IMR-90 (cell line): ENCODE data around the gene TMEM114. TPM values are rescaled to one million over a fixed set of nuclear protein-coding genes. Genes with fewer than 3 reads are reported as not detected.

Experiments
- ATAC-seq: fragments of 200-7000 bp; cut with Tn5 transposase; 2 replicates; pipeline ENCODE4 v1.9.1; 2020; ENCODE audit warnings: low read depth, mild to moderate bottlenecking, moderate library complexity
- BruUV-seq: library from RNA; stranded (reverse); fragments of 400-500 nt; replicated peaks from 2 replicates; lab custom pipeline; 2021; lab: Mats Ljungman, UMichigan
- CTCF ChIA-PET: fragments of 300-600 bp; formaldehyde crosslinking; extraction: SDS; loops from one replicate; lab custom pipeline; 2021; ENCODE audit warnings: antibody characterized with exemption; lab: Yijun Ruan, JAX
- POLR2A ChIA-PET: fragments of 300-600 bp; sonication (Branson Sonifier 250); formaldehyde crosslinking; loops from one replicate; lab custom pipeline; 2022; ENCODE audit warnings: antibody characterized with exemption; ENCODE audit not compliant: unreplicated experiment; lab: Charles Lee
- DNase-seq: peaks from one replicate; pipeline ENCODE4 v3.0.0; 2013
- H2AFZ ChIP-seq: replicated peaks from 2 replicates; pipeline ENCODE3; 2013; ENCODE audit warnings: low read length, mild to moderate bottlenecking; ENCODE audit not compliant: poor library complexity
- H2AK5ac ChIP-seq: 2 replicates; pipeline ENCODE4 v1.6.1; 2013; ENCODE audit warnings: low read depth, low read length, inconsistent platforms
- H2AK9ac ChIP-seq: replicated peaks from 2 replicates; pipeline ENCODE3; 2013; ENCODE audit warnings: mild to moderate bottlenecking, low read depth, low read length, moderate library complexity; ENCODE audit not compliant: poor library complexity
- H2BK120ac ChIP-seq: 2 replicates; pipeline ENCODE4 v1.6.1; 2013; ENCODE audit warnings: low read depth, low read length, inconsistent platforms
- H2BK15ac ChIP-seq: 3 replicates; pipeline ENCODE4 v1.6.1; 2013; ENCODE audit warnings: low read depth, low read length, inconsistent platforms
- H2BK20ac ChIP-seq: 2 replicates; pipeline ENCODE4 v1.6.1; 2013; ENCODE audit warnings: low read depth, mild to moderate bottlenecking, inconsistent platforms, low read length, moderate library complexity
- H2BK5ac ChIP-seq: 2 replicates; pipeline ENCODE4 v1.6.1; 2013; ENCODE audit warnings: mild to moderate bottlenecking, low read depth, low read length, inconsistent platforms; ENCODE audit not compliant: poor library complexity, severe bottlenecking
- H3K14ac ChIP-seq: replicated peaks from 2 replicates; pipeline ENCODE4 v1.6.1; 2013; ENCODE audit warnings: low read depth, low read length, inconsistent platforms
- H3K18ac ChIP-seq: 2 replicates; pipeline ENCODE4 v1.6.1; 2013; ENCODE audit warnings: low read depth, low read length, control low read depth
- H3K23ac ChIP-seq: 2 replicates; pipeline ENCODE4 v1.6.1; 2013; ENCODE audit warnings: low read depth, low read length, inconsistent platforms
- H3K27ac ChIP-seq: 2 replicates; pipeline ENCODE4 v1.5.1; 2013; ENCODE audit warnings: mild to moderate bottlenecking, control low read depth, low read length; ENCODE audit not compliant: insufficient read depth
- H3K27me3 ChIP-seq: 2 replicates; pipeline ENCODE4 v1.6.1; 2013; ENCODE audit warnings: low read length; ENCODE audit not compliant: control insufficient read depth, insufficient read depth
- H3K36me3 ChIP-seq: 2 replicates; pipeline ENCODE4 v1.6.1; 2013; ENCODE audit warnings: low read length, mixed read lengths; ENCODE audit not compliant: control insufficient read depth, insufficient read depth
- H3K4ac ChIP-seq: 2 replicates; pipeline ENCODE4 v1.6.1; 2013; ENCODE audit warnings: low read depth, low read length, inconsistent platforms
- H3K4me1 ChIP-seq: 2 replicates; pipeline ENCODE4 v1.6.1; 2013; ENCODE audit warnings: low read length, mixed read lengths; ENCODE audit not compliant: control insufficient read depth, insufficient read depth
- H3K4me2 ChIP-seq: 2 replicates; pipeline ENCODE4 v1.6.1; 2013; ENCODE audit warnings: low read depth, mild to moderate bottlenecking, control low read depth, low read length, moderate library complexity
- H3K4me3 ChIP-seq: 2 replicates; pipeline ENCODE4 v1.5.1; 2013; ENCODE audit warnings: low read depth, mild to moderate bottlenecking, control low read depth, low read length, moderate library complexity; ENCODE audit not compliant: insufficient read depth
- H3K56ac ChIP-seq: 2 replicates; pipeline ENCODE4 v1.6.1; 2013; ENCODE audit warnings: low read length, inconsistent platforms; ENCODE audit not compliant: insufficient read depth; ENCODE audit errors: extremely low read depth
- H3K79me1 ChIP-seq, 2 experiments: 2 replicates each; pipeline ENCODE4 v1.6.1; 2013; ENCODE audit warnings: low read length in 2 of 2, inconsistent platforms in 1 of 2, low read depth in 1 of 2
- H3K9ac ChIP-seq: 2 replicates; pipeline ENCODE4 v1.6.1; 2013; ENCODE audit warnings: low read depth, low read length, control low read depth
- H3K9me1 ChIP-seq: 2 replicates; pipeline ENCODE4 v1.6.1; 2013; ENCODE audit warnings: low read length, inconsistent platforms; ENCODE audit not compliant: insufficient read depth
- H3K9me3 ChIP-seq: 2 replicates; pipeline ENCODE4 v1.6.1; 2013; ENCODE audit warnings: low read length; ENCODE audit not compliant: control insufficient read depth, insufficient read depth
- H4K20me1 ChIP-seq: 2 replicates; pipeline ENCODE4 v1.6.1; 2013; ENCODE audit warnings: low read length, inconsistent platforms; ENCODE audit not compliant: insufficient read depth
- H4K5ac ChIP-seq: 2 replicates; pipeline ENCODE4 v1.6.1; 2013; ENCODE audit warnings: mild to moderate bottlenecking, low read depth, low read length, control low read depth
- H4K8ac ChIP-seq, 2 experiments: 2 replicates each; pipeline ENCODE4 v1.6.1; 2013; ENCODE audit warnings: low read depth in 2 of 2, low read length in 2 of 2, control low read depth in 1 of 2, inconsistent platforms in 1 of 2
- H4K91ac ChIP-seq: 2 replicates; pipeline ENCODE4 v1.6.1; 2013; ENCODE audit warnings: low read depth, low read length, inconsistent platforms; ENCODE audit not compliant: insufficient read depth
- BHLHE40 ChIP-seq: fragments of 150-350 bp; IDR thresholded peaks from 2 replicates; pipeline ENCODE4 v1.6.1; 2016; ENCODE audit warnings: mild to moderate bottlenecking, low read depth, low read length
- CEBPB ChIP-seq: IDR thresholded peaks from 2 replicates; pipeline ENCODE4 v1.6.1; 2012; ENCODE audit warnings: low read depth, low read length, improper control_type of control experiment
- CHD1 ChIP-seq: IDR thresholded peaks from 2 replicates; pipeline ENCODE4 v1.6.1; 2012; ENCODE audit warnings: low read depth, low read length, improper control_type of control experiment
- CTCF ChIP-seq: conservative IDR thresholded peaks from 2 replicates; pipeline ENCODE4 v1.5.1; 2012; ENCODE audit warnings: mild to moderate bottlenecking, low read depth, low read length, improper control_type of control experiment
- ELK1 ChIP-seq: fragments of 150-350 bp; IDR thresholded peaks from 2 replicates; pipeline ENCODE4 v1.6.1; 2016; ENCODE audit warnings: low read depth, mild to moderate bottlenecking, low read length, moderate library complexity, borderline replicate concordance
- FOS ChIP-seq: fragments of 150-350 bp; IDR thresholded peaks from 2 replicates; pipeline ENCODE4 v1.6.1; 2016; ENCODE audit warnings: low read depth, low read length
- MAFK ChIP-seq: IDR thresholded peaks from 2 replicates; pipeline ENCODE4 v1.6.1; 2012; ENCODE audit warnings: low read depth, low read length, improper control_type of control experiment
- MAZ ChIP-seq: IDR thresholded peaks from 2 replicates; pipeline ENCODE4 v1.6.1; 2012; ENCODE audit warnings: low read depth, mild to moderate bottlenecking, low read length, improper control_type of control experiment, moderate library complexity, borderline replicate concordance
- MXI1 ChIP-seq: IDR thresholded peaks from 2 replicates; pipeline ENCODE4 v1.6.1; 2012; ENCODE audit warnings: low read depth, mild to moderate bottlenecking, low read length, moderate library complexity, borderline replicate concordance
- POLR2A ChIP-seq: IDR thresholded peaks from 2 replicates; pipeline ENCODE4 v1.6.1; 2012; ENCODE audit warnings: mild to moderate bottlenecking, low read depth, low read length
- RAD21 ChIP-seq: IDR thresholded peaks from 2 replicates; pipeline ENCODE4 v1.6.1; 2012; ENCODE audit warnings: low read length, improper control_type of control experiment
- RCOR1 ChIP-seq: IDR thresholded peaks from 2 replicates; pipeline ENCODE4 v1.6.1; 2012; ENCODE audit warnings: mild to moderate bottlenecking, low read length, improper control_type of control experiment; ENCODE audit not compliant: insufficient replicate concordance
- RFX5 ChIP-seq: IDR thresholded peaks from 2 replicates; pipeline ENCODE4 v1.8.0; 2012; ENCODE audit warnings: low read depth, mild to moderate bottlenecking, low read length, moderate library complexity
- SMC3 ChIP-seq: fragments of 150-350 bp; IDR thresholded peaks from 2 replicates; pipeline ENCODE4 v1.6.1; 2016; ENCODE audit warnings: low read depth, mild to moderate bottlenecking, antibody characterized with exemption, low read length, moderate library complexity
- USF2 ChIP-seq: fragments of 150-350 bp; IDR thresholded peaks from 2 replicates; pipeline ENCODE4 v1.6.1; 2017; ENCODE audit warnings: mild to moderate bottlenecking, antibody characterized with exemption, low read length, low read depth
- WGBS, 2 experiments: methylation state at CpG; one replicate each; pipeline versions ENCODE4 v1.1.5 to v1.1.7; 2013; ENCODE audit warnings: missing lambda C conversion rate in 2 of 2; ENCODE audit not compliant: insufficient read length in 1 of 2; ENCODE audit errors: extremely low coverage in 2 of 2; 5-methylcytosine and 5-hydroxymethylcytosine counted together
- dilution Hi-C: fragments of 300-500 bp; cut with HindIII; formaldehyde crosslinking; loops from one replicate; pipeline ENCODE4 v1.14.3; 2018; ENCODE audit warnings: low sequenced_read_pairs; ENCODE audit not compliant: unreplicated experiment
- in situ Hi-C: fragments of 300-500 bp; cut with MboI; formaldehyde crosslinking; loops from 3 replicates; pipeline ENCODE4 v1.14.3; 2019; ENCODE audit warnings: low sequenced_read_pairs, inconsistent platforms, mixed read lengths
- intact Hi-C: fragments of 100-400 bp; cut with micrococcal nuclease; formaldehyde crosslinking; loops from 2 replicates; pipeline ENCODE4 v1.10.0; 2022
- polyA plus RNA-seq, 3 experiments: library from polyadenylated mRNA; depleted of rRNA; stranded (reverse); fragments of >200 nt; gene quantifications; 2 replicates each; pipeline ENCODE4 v1.2.3, GENCODE V29; 2012; ENCODE audit warnings: low replicate concordance in 1 of 3
- total RNA-seq: library from RNA; depleted of rRNA; stranded (reverse); fragments of >200 nt; gene quantifications from 2 replicates; pipeline ENCODE4 v1.2.3, GENCODE V29; 2012

TMEM114 gene
- total and polyA plus RNA-seq, 2 of the 4 experiments (the other 2 are of a cell fraction): not detected

- Histone ChIP-seq H2BK15ac (no peak overlapping the region), H4K8ac (no peak overlapping the region), H3K4me2 (no peak overlapping the region), H2BK5ac (no peak overlapping the region), H3K27me3 (peaks cover 1% of the 10 kb centered on the region; the same call in 1 of the 2 replicates), H3K4ac (no peak overlapping the region), H3K18ac (no peak overlapping the region), H3K36me3 (no peaks in the 10 kb centered on the region), H2AK9ac (no peak overlapping the region), H3K9me3 (no peaks in the 10 kb centered on the region), H4K5ac (no peak overlapping the region), H4K91ac (no peak overlapping the region), H3K9me1 (peaks cover 3% of the 10 kb centered on the region; the same call in 1 of the 2 replicates), H3K4me3 (no peak overlapping the region), H2BK20ac (no peak overlapping the region), H2AFZ (peak overlapping the region; percentile 75), H3K4me1 (peaks cover 1% of the 10 kb centered on the region), H3K79me1 (no peaks in the 10 kb centered on the region), H3K23ac (no peak overlapping the region), H3K27ac (no peak overlapping the region), H4K20me1 (no peaks in the 10 kb centered on the region), H3K9ac (no peak overlapping the region), H3K14ac (no peak overlapping the region), H2BK120ac (no peak overlapping the region), H2AK5ac (no peak overlapping the region), H3K56ac (no peak overlapping the region)
- ChIA-PET POLR2A (interaction anchor here (0.6 kb wide), 1 partner anchor 537 kb away, joined by 6 read pairs; no protein-coding TSS in a partner anchor), CTCF (interaction anchor here (0.6 kb wide), 1 partner anchor 309 kb away, joined by 6 read pairs; no protein-coding TSS in a partner anchor)
- in situ Hi-C loops (loop anchor here (5.0 to 25.0 kb wide), 4 partner anchors 78 to 568 kb away; partner anchors contain the start of gene LITAFD), dilution Hi-C loops (no loop called here), intact Hi-C loops (loop anchor here (10.0 kb wide), 1 partner anchor 565 kb away; no protein-coding TSS in a partner anchor)
- no TSS peak for BruUV-seq
- WGBS, 2 experiments: 54% methylated on average over 12 of the region's 35 CpGs; no CpG with 5 or more reads in 1 of the 2 experiments
- ATAC-seq (no peak), DNase-seq (no peak)
- TF ChIP-seq RCOR1: no peak
- TF ChIP-seq USF2: no peak
- no peak for TF ChIP-seq CEBPB
- TF ChIP-seq MXI1: no peak
- TF ChIP-seq SMC3: no peak
- no peak for TF ChIP-seq RAD21
- TF ChIP-seq CHD1: no peak
- no peak for TF ChIP-seq MAZ
- no peak for TF ChIP-seq BHLHE40
- no peak for TF ChIP-seq MAFK
- no peak for TF ChIP-seq FOS
- no peak for TF ChIP-seq RFX5
- no peak for TF ChIP-seq ELK1
- TF ChIP-seq POLR2A: no peak
- TF ChIP-seq CTCF: no peak
Measured at GRCh38 chr16:8569650-8570346, 20.5 kb downstream of the TMEM114 start.
